Measurements from ENCODE around the gene SPG11. TPM values are rescaled to one million over a fixed set of nuclear protein-coding genes. Genes with fewer than 3 reads are reported as not detected.

The SPG11 gene
- total RNA-seq, 5 donors from 2014 or later (not counting 1 experiment from before 2014, with no cell fraction given): 108 to 124 (median 118) TPM

DNA sequence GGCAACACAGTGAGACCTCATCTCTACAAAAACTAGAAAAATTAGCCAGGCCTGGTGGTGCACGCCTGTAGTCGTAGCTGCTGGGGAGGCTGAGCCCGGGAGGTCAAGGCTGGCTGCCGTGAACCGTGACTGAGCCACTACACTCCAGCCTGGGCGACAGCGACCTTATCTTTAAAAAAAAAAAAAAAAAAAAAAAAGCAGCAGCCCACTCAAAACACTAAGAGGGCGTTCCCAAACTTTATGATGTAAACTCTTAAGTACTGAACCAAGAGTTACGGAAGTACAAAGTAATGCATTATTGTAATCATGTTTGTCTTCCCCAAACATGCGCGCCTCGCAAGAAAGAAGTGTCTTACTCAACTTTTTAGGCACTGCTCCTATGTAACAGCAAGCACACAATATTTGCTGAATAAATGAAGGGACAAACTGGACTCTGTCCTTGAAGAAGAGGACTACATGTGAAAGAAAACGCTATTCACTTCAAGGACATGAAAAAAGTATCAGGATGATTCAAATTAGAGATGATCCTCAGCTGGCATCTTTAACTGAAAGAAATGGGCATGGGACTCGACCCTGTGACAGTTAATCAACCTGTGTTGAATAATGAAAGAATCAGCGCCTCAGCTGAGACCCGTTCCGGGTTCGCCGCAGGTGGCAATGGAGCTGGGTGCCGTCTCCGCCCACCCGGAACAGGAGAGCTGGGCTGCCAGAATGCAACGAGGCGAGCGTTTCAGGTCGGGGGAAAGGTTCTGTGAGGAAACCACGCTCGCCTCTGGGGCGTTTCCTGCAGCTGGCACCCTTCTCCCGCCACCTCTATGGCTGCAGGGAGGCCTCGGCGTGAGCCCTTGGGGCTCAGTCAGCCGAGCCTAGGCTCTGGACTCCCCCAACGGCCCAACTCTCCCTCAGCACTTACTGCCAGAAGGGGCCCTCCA is 718 bp downstream of the SPG11 start:
- Mint-ChIP-seq H3K9me3 (no peaks in the 10 kb centered on the region), H3K4me3 (peak overlapping the region; percentile 90 to 95 (median 93)), H3K36me3 (peaks cover 13% of the 10 kb centered on the region), H3K27me3 (no peaks in the 10 kb centered on the region), H3K27ac (peak overlapping the region; percentile 94 to 96), H3K4me1 (peaks cover 56 to 61% (median 61%) of the 10 kb centered on the region in 3 donors)
- ATAC-seq (replicated peaks in 1 of 4) (peak; percentile 74 to 79 (median 76)), DNase-seq (peak; percentile 73 to 91 (median 87))
- H3K4me1 ChIP-seq (ENCODE audit: control insufficient read depth in 1 of 2, extremely low read depth in 1 of 2, insufficient read depth in 2 of 2, low read length in 2 of 2): peaks cover 46 to 48% of the 10 kb centered on the region in 2 experiments
- WGBS (ENCODE audit: insufficient coverage): 0% methylated on average over 20 of the region's 34 CpGs
- H3K27me3 ChIP-seq (replicated peaks in 1 of 2; ENCODE audit: control insufficient read depth in 2 of 2, extremely low read depth in 1 of 2, insufficient read depth in 2 of 2, low read length in 1 of 2): no peaks in the 10 kb centered on the region
- peaks cover 6 to 16% of the 10 kb centered on the region in 2 donors for H3K36me3 ChIP-seq (ENCODE audit: control insufficient read depth in 2 of 2, extremely low read depth in 1 of 2, insufficient read depth in 1 of 2, low read length in 1 of 2)
- peak overlapping the region; percentile 86 to 90 for H3K4me3 ChIP-seq (ENCODE audit: control insufficient read depth in 1 of 2, extremely low read depth in 1 of 2, low read length in 1 of 2)
- H3K9me3 ChIP-seq: no peaks in the 10 kb centered on the region
- POLR2A ChIA-PET: interaction anchor here (0.5 to 7.4 kb wide), 18 partner anchors 14 to 538 kb away, joined by 3 to 139 read pairs (median 6); partner anchors contain the start of genes B2M (in 2 of the 2), PATL2 (in 2 of the 2) and TRIM69 (in 2 of the 2)
- CTCF ChIA-PET: interaction anchor here (0.5 to 6.9 kb wide), 25 partner anchors 10 to 645 kb away, joined by 3 to 160 read pairs (median 5); partner anchors contain the start of genes PATL2 (in 2 of the 2), B2M (in 1 of the 2), EIF3J (in 1 of the 2) and TRIM69 (in 1 of the 2)
- H3K27ac ChIP-seq (ENCODE audit: low read length): peak overlapping the region; percentile 93

DNA sequence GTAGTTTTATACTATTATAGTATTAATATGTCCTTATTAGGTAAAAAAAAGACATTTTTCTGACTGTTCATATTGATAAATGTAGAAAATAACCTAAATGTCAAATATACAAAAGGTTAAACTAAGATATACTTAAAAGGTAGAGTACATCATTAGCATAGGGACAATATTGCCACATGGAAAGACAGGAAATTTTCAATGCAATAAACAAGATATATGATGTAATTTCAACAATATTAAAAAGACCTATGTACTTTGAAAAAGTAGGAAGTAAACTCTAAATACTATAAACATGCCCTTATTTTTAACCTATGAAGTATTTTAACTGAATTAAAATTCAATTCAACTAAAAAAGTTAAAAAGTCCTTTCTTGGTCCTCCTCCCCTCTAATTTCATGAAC is 1.9 kb downstream of the SPG11 start:
- no peak for ATAC-seq (replicated peaks in 1 of 4)
- Mint-ChIP-seq H3K9me3 (no peaks in the 10 kb centered on the region), H3K4me3 (peak overlapping the region; percentile 44 to 95 (median 93)), H3K27me3 (no peaks in the 10 kb centered on the region), H3K27ac (peak overlapping the region; percentile 76 to 85), H3K4me1 (peaks cover 47 to 58% (median 54%) of the 10 kb centered on the region in 3 donors), H3K36me3 (peaks cover 19% of the 10 kb centered on the region)
- no peaks in the 10 kb centered on the region for H3K9me3 ChIP-seq
- POLR2A ChIA-PET: interaction anchor here (0.6 to 7.4 kb wide), 4 partner anchors 29 to 65 kb away, joined by 3 to 139 read pairs (median 37); partner anchors contain the start of genes B2M (in 2 of the 2) and PATL2 (in 2 of the 2)
- H3K27ac ChIP-seq (ENCODE audit: low read length): peak overlapping the region; percentile 93
- no peaks in the 10 kb centered on the region for H3K27me3 ChIP-seq (replicated peaks in 1 of 2; ENCODE audit: control insufficient read depth in 2 of 2, extremely low read depth in 1 of 2, insufficient read depth in 2 of 2, low read length in 1 of 2)
- no peak for DNase-seq
- H3K4me3 ChIP-seq (ENCODE audit: control insufficient read depth in 1 of 2, extremely low read depth in 1 of 2, low read length in 1 of 2): no peak overlapping the region
- peaks cover 37 to 38% of the 10 kb centered on the region in 2 experiments for H3K4me1 ChIP-seq (ENCODE audit: control insufficient read depth in 1 of 2, extremely low read depth in 1 of 2, insufficient read depth in 2 of 2, low read length in 2 of 2)
- CTCF ChIA-PET: interaction anchor here in 1 of 2 donors (1.1 to 6.9 kb wide), 5 partner anchors 22 to 75 kb away, joined by 3 to 160 read pairs (median 45); partner anchors contain the start of genes B2M, PATL2 and TRIM69
- H3K36me3 ChIP-seq (ENCODE audit: control insufficient read depth in 2 of 2, extremely low read depth in 1 of 2, insufficient read depth in 1 of 2, low read length in 1 of 2): peaks cover 6 to 22% of the 10 kb centered on the region in 2 donors

DNA sequence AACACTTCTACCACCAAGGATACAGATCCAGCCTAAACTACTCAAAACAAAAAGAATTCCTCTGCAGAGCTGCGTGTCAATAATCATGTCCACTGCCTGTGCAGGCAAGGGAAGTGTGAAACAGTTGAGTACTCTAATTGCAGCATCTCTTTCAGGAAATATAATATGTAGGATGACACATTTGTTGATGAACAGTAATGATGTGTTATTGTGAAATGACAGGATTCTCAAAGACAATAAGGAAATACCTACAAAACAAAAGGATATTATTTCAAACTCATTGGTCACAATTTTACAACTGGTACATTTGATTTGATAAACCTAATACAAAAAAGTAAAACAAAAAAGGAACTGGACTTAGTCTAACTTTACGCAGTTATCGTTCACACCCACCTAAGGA is 4.4 kb downstream of the SPG11 start:
- Histone ChIP-seq H3K27me3 (replicated peaks in 1 of 2; ENCODE audit: control insufficient read depth in 2 of 2, extremely low read depth in 1 of 2, insufficient read depth in 2 of 2, low read length in 1 of 2) (no peaks in the 10 kb centered on the region), H3K36me3 (ENCODE audit: control insufficient read depth in 2 of 2, extremely low read depth in 1 of 2, insufficient read depth in 1 of 2, low read length in 1 of 2) (peaks cover 6 to 36% of the 10 kb centered on the region in 2 donors), H3K4me1 (ENCODE audit: control insufficient read depth in 1 of 2, extremely low read depth in 1 of 2, insufficient read depth in 2 of 2, low read length in 2 of 2) (peaks cover 13 to 18% of the 10 kb centered on the region in 2 experiments), H3K9me3 (no peaks in the 10 kb centered on the region), H3K27ac (ENCODE audit: low read length) (no peak overlapping the region), H3K4me3 (ENCODE audit: control insufficient read depth in 1 of 2, extremely low read depth in 1 of 2, low read length in 1 of 2) (no peak overlapping the region)
- ChIA-PET CTCF (no interaction called here), POLR2A (interaction anchor here in 1 of 2 donors (0.5 kb wide), 2 partner anchors 54 to 84 kb away, joined by 5 to 6 read pairs; no protein-coding TSS in a partner anchor)
- H3K9me3 Mint-ChIP-seq: no peaks in the 10 kb centered on the region
- no peak overlapping the region for H3K4me3 Mint-ChIP-seq
- peaks cover 29% of the 10 kb centered on the region for H3K36me3 Mint-ChIP-seq
- WGBS (ENCODE audit: insufficient coverage): no CpG with 5 or more reads among the region's 3 CpGs
- ATAC-seq (replicated peaks in 1 of 4) (no peak), DNase-seq (no peak)
- H3K27ac Mint-ChIP-seq: no peak overlapping the region
- H3K27me3 Mint-ChIP-seq: no peaks in the 10 kb centered on the region
- peaks cover 38 to 47% (median 39%) of the 10 kb centered on the region in 3 donors for H3K4me1 Mint-ChIP-seq

DNA sequence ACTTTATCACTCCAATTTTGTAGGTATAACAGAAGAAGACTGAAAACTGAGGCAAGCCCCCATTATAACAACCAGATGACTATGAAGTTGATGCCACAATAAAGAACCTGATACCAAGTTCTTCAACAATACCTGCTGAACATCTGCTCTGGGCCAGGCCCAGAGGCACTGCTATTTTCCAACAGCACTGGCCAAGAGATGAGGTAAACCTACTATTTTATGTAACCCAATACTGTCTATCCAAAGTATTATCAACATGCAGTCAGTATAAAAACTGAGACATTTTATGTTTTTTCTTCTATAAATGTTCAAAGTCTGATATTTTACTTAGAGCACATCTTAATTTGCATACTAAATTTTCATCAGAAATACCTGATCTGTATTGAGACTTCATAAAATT is 6.1 kb downstream of the SPG11 start:
- DNase-seq: no peak
- H3K27ac Mint-ChIP-seq: peak overlapping the region in 1 of 2 donors; percentile 24
- Histone ChIP-seq H3K4me3 (ENCODE audit: control insufficient read depth in 1 of 2, extremely low read depth in 1 of 2, low read length in 1 of 2) (no peak overlapping the region), H3K4me1 (ENCODE audit: control insufficient read depth in 1 of 2, extremely low read depth in 1 of 2, insufficient read depth in 2 of 2, low read length in 2 of 2) (peaks cover 5 to 10% of the 10 kb centered on the region in 2 experiments), H3K27me3 (replicated peaks in 1 of 2; ENCODE audit: control insufficient read depth in 2 of 2, extremely low read depth in 1 of 2, insufficient read depth in 2 of 2, low read length in 1 of 2) (no peaks in the 10 kb centered on the region), H3K36me3 (ENCODE audit: control insufficient read depth in 2 of 2, extremely low read depth in 1 of 2, insufficient read depth in 1 of 2, low read length in 1 of 2) (peaks cover 6 to 48% of the 10 kb centered on the region in 2 donors), H3K9me3 (no peaks in the 10 kb centered on the region), H3K27ac (ENCODE audit: low read length) (no peak overlapping the region)
- H3K9me3 Mint-ChIP-seq: no peaks in the 10 kb centered on the region
- no peak for ATAC-seq (replicated peaks in 1 of 4)
- no peaks in the 10 kb centered on the region for H3K27me3 Mint-ChIP-seq
- H3K4me1 Mint-ChIP-seq: peaks cover 38 to 47% (median 45%) of the 10 kb centered on the region in 3 donors
- ChIA-PET CTCF (interaction anchor here in 1 of 2 donors (1.1 kb wide), 1 partner anchor 80 kb away, joined by 3 read pairs; no protein-coding TSS in a partner anchor), POLR2A (interaction anchor here (0.5 to 0.7 kb wide), 4 partner anchors 56 to 187 kb away, joined by 3 to 6 read pairs (median 3); no protein-coding TSS in a partner anchor)
- no peak overlapping the region for H3K4me3 Mint-ChIP-seq
- H3K36me3 Mint-ChIP-seq: peaks cover 38% of the 10 kb centered on the region

DNA sequence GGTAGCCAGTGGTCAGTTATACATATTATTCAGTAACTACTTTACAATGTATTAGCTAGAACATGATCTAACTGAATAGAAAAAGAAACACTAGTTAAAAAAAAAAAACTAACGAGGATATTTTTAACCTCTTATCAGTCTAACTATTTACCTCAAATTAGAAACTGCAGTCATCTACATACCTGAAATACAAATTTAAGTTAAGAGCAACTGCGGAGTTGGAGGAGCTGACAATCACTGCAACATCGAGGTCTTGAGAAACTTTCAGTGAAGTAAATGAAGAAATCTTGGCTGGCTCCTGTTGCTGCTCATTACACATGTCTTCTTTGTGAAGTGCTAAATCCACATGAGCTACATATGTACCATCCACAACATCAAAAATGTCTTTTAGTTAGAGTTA is 6.5 kb downstream of the SPG11 start:
- no peak overlapping the region for H3K4me3 Mint-ChIP-seq
- CTCF ChIA-PET: interaction anchor here in 1 of 2 donors (1.1 kb wide), 1 partner anchor 81 kb away, joined by 3 read pairs; no protein-coding TSS in a partner anchor
- peaks cover 6 to 51% of the 10 kb centered on the region in 2 donors for H3K36me3 ChIP-seq (ENCODE audit: control insufficient read depth in 2 of 2, extremely low read depth in 1 of 2, insufficient read depth in 1 of 2, low read length in 1 of 2)
- no peaks in the 10 kb centered on the region for H3K27me3 Mint-ChIP-seq
- no peaks in the 10 kb centered on the region for H3K9me3 Mint-ChIP-seq
- peaks cover 1 to 5% of the 10 kb centered on the region in 2 experiments for H3K4me1 ChIP-seq (ENCODE audit: control insufficient read depth in 1 of 2, extremely low read depth in 1 of 2, insufficient read depth in 2 of 2, low read length in 2 of 2)
- no peak overlapping the region for H3K4me3 ChIP-seq (ENCODE audit: control insufficient read depth in 1 of 2, extremely low read depth in 1 of 2, low read length in 1 of 2)
- H3K4me1 Mint-ChIP-seq: peaks cover 42 to 52% (median 48%) of the 10 kb centered on the region in 3 donors
- H3K36me3 Mint-ChIP-seq: peaks cover 43% of the 10 kb centered on the region
- POLR2A ChIA-PET: interaction anchor here (0.5 to 0.7 kb wide), 5 partner anchors 57 to 187 kb away, joined by 3 to 6 read pairs (median 3); no protein-coding TSS in a partner anchor
- ATAC-seq (replicated peaks in 1 of 4) (no peak), DNase-seq (no peak)
- no CpG with 5 or more reads among the region's 3 CpGs for WGBS (ENCODE audit: insufficient coverage)
- no peak overlapping the region for H3K27ac ChIP-seq (ENCODE audit: low read length)
- H3K27ac Mint-ChIP-seq: peak overlapping the region in 1 of 2 donors; percentile 24
- H3K27me3 ChIP-seq (replicated peaks in 1 of 2; ENCODE audit: control insufficient read depth in 2 of 2, extremely low read depth in 1 of 2, insufficient read depth in 2 of 2, low read length in 1 of 2): no peaks in the 10 kb centered on the region
- H3K9me3 ChIP-seq: no peaks in the 10 kb centered on the region

DNA sequence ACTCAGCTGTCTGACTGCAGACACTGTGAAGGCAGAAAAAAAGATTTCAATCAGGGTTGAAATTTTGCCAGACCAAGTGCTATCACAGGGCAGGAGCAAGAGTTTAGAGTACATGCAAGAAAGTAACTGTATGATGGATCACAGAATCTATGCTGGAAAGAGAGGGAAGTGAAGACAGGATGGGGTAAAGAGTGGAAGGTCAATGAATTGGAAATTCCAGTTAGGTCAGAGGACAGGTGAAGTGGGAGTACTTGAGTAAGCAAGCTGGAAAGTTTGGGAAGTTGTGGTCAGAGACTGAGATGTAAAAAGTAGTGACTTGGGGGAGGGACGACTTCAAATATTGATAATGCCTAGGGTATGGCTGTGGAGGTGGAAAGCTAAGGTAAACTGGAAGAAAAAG is 7.2 kb downstream of the SPG11 start:
- 100% methylated on average over 1 of the region's 1 CpG for WGBS (ENCODE audit: insufficient coverage)
- POLR2A ChIA-PET: interaction anchor here in 1 of 2 donors (0.6 kb wide), 2 partner anchors 101 to 153 kb away, joined by 3 read pairs; no protein-coding TSS in a partner anchor
- Histone ChIP-seq H3K4me3 (ENCODE audit: control insufficient read depth in 1 of 2, extremely low read depth in 1 of 2, low read length in 1 of 2) (no peak overlapping the region), H3K27me3 (replicated peaks in 1 of 2; ENCODE audit: control insufficient read depth in 2 of 2, extremely low read depth in 1 of 2, insufficient read depth in 2 of 2, low read length in 1 of 2) (no peaks in the 10 kb centered on the region), H3K27ac (ENCODE audit: low read length) (no peak overlapping the region), H3K36me3 (ENCODE audit: control insufficient read depth in 2 of 2, extremely low read depth in 1 of 2, insufficient read depth in 1 of 2, low read length in 1 of 2) (peaks cover 6 to 57% of the 10 kb centered on the region in 2 donors), H3K9me3 (no peaks in the 10 kb centered on the region), H3K4me1 (ENCODE audit: control insufficient read depth in 1 of 2, extremely low read depth in 1 of 2, insufficient read depth in 2 of 2, low read length in 2 of 2) (peaks cover 0 to 3% of the 10 kb centered on the region in 2 experiments)
- DNase-seq: no peak
- CTCF ChIA-PET: interaction anchor here in 1 of 2 donors (1.1 kb wide), 1 partner anchor 81 kb away, joined by 3 read pairs; no protein-coding TSS in a partner anchor
- Mint-ChIP-seq H3K4me1 (peaks cover 43 to 53% (median 49%) of the 10 kb centered on the region in 3 donors), H3K27me3 (no peaks in the 10 kb centered on the region), H3K27ac (peak overlapping the region in 1 of 2 donors; percentile 25), H3K36me3 (peaks cover 49% of the 10 kb centered on the region), H3K9me3 (no peaks in the 10 kb centered on the region), H3K4me3 (no peak overlapping the region)
- no peak for ATAC-seq (replicated peaks in 1 of 4)

Data from T-cell (primary cell).